Tongue (tissue), 2 donors: ENCODE results near the gene ARHGAP19. TPM values are rescaled to one million over a fixed set of nuclear protein-coding genes. Genes with fewer than 3 reads are reported as not detected.
"Not testable (repeated sequence)": the region's sequence is repeated elsewhere in the genome, so short reads cannot be mapped to it uniquely, and the experiment has no call there.

Experiments
- DNase-seq: peaks from one replicate; pipeline ENCODE4 v3.0.0-alpha.2; 2015
- total RNA-seq: library from RNA; depleted of rRNA; stranded (reverse); fragments of >200 nt; gene quantifications from one replicate; pipeline ENCODE4 v1.2.3, GENCODE V29; 2014

The ARHGAP19 gene
- total RNA-seq, 1 donor from 2014 or later: 20.1 TPM

DNA sequence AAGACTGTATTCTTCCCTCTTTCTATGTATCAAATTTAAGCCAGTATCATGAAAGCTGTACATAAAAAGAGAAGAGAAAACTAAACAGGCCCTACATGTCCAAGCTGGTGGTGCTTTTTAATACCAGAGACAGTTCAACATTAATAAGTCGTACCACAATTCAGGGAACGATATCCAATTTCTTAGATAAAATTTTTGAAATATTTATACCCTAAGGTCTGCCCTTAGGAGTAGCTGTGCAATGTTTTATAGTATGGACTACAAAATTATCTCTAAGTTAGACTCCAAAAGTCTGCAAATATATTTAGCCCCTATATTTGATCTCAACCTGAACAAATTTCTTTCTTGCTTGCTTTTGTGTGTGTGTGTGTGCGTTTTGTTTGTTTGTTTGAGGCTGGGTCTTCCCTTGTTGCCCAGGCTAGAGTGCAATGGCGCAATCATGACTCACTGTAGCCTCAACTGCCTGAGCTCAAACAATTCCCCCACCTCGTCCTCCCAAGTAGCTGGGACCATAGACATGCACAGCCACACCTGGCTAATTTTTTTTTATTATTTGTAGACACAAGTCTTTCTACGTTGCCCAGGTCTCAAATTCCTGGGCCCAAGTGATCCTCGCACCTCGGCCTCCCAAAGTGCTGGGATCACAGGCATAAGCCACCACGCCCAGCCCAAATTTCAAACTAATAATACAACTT, 13.2 kb downstream of the ARHGAP19 start:
- DNase-seq: no peak

DNA sequence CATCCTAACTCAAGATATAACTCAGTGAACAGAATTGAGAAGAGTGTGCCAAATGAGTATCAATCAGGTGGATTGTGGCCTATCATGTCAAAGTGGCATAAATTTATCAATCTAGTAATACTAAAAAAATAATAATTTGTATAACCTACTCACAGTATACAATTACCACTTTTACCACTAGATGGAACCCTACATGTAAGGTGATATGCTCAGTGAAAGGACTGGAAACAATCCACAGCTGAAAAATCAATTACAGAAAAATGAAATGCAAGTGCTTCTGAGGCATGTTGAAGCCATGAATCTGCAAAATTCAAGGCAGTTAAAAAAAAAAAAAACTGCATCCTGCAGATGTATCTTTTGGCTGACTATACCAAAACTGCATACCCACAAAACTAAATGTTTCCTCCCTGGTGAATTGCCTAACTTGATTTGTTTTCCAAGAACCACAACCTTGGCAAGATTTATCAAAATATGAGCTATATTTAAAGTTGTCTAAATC, 13.9 kb downstream of the ARHGAP19 start:
- peak; percentile 92 for DNase-seq

DNA sequence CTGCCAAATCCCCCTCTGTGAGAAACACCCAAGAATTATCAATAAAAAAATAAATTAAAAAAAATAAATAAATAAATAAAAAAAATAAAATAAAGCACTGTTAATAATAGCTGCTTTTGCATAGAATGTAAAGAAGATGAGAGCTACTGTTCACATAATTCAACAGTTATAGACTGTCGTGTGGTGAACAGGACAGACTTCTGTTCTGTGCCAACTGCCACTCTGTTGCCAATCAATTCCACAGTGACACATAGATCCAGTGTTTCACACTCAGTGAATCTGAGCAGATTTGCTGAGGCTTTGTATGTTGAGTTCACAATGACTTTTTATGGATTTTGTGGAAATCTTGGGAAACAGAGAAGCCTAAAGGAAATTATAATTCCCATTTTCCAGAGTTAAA, 14.9 kb downstream of the ARHGAP19 start:
- peak; percentile 12 for DNase-seq

- DNase-seq: no peak
Observed at GRCh38 chr10:97274828-97275227, 17.6 kb downstream of the ARHGAP19 start.

- DNase-seq: no peak
Observed at GRCh38 chr10:97273700-97274099, 18.7 kb downstream of the ARHGAP19 start.

DNA sequence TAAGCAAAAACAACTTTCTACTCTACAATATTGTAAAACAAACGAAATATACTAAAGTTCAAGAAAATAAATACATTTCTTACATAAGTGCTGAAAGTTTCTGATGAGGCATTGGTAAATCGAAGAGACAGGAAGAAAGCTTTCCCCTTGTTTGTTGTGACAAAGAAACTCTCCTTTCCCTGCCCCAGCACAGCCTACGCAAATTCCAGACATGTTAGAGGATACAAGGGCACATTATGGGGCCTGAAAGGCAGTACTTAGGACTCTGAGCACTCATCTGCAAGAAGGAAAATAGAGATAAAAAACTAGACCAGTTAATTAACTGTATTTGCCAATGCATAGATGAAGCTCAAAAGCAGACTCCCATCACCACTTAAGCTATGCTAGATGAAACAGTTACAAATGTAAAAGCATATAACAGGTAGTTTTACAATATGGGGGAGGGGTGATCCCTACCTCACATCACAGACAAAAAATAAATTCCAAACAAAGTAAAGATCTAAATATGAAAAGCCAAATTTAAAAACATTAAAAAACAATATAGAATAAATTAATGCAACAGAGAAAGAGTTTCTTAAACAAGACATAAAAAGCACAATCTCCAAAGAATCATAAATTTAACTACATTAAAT, 21.8 kb downstream of the ARHGAP19 start:
- DNase-seq: no peak

DNA sequence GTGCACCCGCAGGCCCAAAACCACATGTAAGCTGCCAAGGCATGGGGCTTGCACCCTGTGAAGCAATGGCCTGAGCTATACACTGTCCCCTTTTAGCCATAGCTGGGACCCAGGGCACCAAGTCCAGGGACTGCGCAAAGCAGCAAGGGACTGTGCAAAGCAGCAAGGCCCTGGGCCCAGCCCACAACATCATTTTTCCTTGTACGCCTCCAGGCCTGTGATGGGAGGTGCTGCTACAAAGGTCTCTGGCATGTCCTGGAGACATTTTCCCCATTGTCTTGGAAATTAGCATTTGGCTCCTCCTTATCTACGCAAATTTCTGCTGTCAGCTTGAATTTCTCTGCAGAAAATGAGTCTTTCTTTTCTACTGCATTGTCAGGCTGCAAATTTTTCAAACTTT, 24.8 kb downstream of the ARHGAP19 start:
- DNase-seq: no peak

DNA sequence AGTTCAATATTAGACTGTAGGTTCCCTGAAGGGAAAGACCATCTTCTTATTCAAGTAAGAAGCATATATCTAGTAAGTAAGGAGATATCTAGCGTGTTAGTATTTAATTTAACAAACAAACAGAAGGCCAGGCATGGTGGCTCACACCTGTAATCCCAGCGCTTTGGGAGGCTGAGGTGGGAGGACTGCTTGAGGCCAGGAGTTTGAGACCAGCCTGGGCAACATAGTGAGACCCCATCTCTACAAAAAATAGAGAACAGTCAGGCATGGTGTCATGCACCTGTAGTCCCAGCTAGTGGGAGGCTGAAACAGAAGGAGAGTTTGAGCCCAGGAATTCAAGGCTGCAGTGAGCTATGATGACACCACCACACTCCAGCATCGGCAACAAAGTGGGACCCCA, 27.3 kb downstream of the ARHGAP19 start:
- DNase-seq: not testable (repeated sequence)

DNA sequence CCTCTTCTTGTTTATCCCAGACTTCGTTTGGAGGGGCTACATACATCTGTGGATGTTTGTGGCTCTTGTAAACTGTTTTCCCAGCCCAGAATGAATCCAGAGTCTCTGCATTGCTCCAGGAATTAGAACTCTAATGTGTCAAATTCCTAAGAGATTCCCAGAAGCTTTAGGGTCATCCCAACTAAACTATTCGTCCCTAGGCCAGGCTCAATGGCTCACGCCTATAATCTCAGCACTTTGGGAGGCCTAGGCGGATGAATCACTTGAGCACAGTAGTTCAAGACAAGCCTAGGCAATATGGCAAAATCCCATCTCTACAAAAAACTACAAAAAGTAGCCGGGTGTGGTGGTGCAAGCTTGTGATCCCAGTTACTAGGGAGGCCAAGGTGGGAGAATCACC, 28.5 kb downstream of the ARHGAP19 start:
- DNase-seq: no peak

DNA sequence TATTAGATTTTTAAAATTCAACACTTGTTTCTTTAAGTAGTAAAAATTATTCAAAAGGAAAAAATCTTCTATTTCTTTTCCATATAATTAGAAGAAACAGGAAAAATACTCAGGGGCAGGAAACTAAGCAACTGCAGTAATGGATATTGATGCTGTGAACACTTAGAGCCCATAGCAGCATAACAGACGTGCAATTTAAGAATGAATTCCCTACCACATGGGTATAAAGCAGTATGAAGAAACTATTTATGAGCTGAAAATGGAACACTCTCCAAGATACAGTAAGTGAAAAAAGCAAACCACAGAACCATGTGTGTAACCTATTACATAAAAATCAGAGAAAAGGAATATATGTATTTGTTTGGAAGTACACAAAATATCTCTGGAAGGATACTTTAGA, 30.8 kb downstream of the ARHGAP19 start:
- no peak for DNase-seq

DNA sequence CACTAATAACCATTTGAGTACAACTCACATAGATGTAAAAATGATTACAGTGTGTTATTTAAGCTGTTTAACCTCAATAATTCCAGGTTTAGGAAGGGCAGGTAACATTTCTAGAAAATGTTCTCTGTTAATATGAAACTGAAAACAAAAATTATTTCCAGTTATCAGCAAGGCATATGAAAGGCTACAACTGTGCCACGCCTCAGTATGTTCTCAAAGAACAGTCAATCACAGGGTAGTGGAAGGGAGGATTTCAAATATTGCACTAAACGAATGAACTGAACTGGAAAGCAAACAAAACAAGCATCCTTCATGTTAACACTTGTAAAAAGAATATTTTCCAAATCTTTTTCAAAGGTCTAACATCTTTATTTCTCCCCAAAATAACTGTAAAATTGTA, 31.3 kb downstream of the ARHGAP19 start:
- DNase-seq: no peak

DNA sequence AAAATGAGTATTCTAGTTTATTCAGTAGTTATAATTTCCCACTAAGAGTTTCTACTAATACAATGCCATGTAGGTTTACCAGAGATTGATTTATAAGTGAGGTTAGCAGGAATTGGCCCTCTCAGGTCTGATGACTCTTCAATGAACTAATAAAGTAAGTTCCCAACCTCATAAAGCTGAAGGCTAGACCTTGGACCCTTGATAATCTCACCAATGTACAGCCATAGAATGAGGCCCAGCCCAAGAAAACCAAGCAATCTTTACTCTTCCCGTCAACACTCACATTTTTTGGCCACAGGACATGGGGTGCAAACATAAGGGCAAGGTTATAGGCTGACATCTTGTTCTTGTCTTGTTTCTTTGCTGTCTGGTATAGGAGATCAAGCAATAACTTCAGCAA, 33.3 kb downstream of the ARHGAP19 start:
- DNase-seq: no peak

DNA sequence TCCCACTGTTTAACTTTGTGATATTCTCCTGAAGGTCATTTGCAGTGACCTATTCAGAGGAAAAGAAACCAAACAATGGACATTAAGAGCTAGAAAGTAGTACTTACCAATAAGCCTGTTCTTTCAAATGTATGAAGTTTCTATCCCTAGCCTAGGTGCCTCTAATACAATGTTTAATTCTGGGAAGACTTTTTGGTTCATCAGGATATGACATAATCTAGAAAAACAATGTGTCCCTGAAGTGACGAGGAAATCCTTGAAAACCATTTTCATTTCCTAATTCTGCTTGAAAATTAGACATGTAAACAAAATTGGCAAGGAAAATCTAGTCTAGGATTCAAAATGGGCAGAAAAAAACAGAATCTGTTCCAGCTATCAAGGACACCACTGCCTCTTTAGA, 36.1 kb downstream of the ARHGAP19 start:
- DNase-seq: no peak

- no peak for DNase-seq
Observed at GRCh38 chr10:97255512-97256293, 36.7 kb downstream of the ARHGAP19 start.

DNA sequence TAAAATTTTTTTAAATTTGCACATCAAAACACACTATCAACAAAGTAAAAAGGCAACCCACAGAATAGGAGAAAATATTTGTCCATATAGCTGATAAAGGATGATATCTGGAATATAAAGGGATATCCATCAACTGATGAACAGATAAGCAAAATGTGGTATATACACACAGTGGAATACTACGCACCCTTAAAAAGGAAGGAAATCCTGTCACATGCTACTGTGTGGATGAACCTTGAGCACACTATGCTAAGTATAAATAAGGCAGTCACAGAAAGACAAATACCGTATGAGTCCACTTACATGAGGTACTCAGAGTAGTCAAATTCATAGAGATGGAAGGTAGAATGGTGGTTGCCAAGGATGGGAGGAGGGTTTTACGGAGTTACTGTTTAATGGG, 37.7 kb downstream of the ARHGAP19 start:
- DNase-seq: no peak

DNA sequence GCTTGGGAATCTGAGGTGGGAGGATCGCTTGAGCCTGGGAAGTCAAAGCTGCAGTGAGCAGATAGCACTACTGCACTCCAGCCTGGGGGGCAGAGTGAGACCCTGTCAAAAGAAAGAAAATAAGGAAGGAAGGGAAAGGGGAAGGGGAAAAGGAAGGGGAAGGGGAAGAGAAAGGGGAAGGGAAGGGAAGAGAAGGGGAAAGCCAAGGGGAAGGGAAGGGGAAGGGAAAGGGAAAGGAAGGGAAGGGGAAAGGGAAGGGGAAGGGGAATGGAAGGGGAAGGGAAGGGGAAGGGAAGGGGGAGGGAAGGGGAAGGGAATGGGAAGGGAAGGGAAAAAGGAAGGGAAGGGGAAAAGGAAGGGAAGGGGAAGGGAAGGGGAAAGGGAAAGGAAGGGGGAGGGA, 41.5 kb downstream of the ARHGAP19 start:
- DNase-seq: no peak

- peak; percentile 3 for DNase-seq
Observed at GRCh38 chr10:97243836-97244235, 48.6 kb downstream of the ARHGAP19 start.

- no peak for DNase-seq
Observed at GRCh38 chr10:97238855-97239254, 53.6 kb downstream of the ARHGAP19 start.

- no peak for DNase-seq
Observed at GRCh38 chr10:97235353-97235752, 57.1 kb downstream of the ARHGAP19 start.

GRCh38 chr10:97234400-97234799, 58.0 kb downstream of the ARHGAP19 start:
- peak; percentile 59 for DNase-seq

- DNase-seq: no peak
Observed at GRCh38 chr10:97230146-97230545, 62.3 kb downstream of the ARHGAP19 start.

DNA sequence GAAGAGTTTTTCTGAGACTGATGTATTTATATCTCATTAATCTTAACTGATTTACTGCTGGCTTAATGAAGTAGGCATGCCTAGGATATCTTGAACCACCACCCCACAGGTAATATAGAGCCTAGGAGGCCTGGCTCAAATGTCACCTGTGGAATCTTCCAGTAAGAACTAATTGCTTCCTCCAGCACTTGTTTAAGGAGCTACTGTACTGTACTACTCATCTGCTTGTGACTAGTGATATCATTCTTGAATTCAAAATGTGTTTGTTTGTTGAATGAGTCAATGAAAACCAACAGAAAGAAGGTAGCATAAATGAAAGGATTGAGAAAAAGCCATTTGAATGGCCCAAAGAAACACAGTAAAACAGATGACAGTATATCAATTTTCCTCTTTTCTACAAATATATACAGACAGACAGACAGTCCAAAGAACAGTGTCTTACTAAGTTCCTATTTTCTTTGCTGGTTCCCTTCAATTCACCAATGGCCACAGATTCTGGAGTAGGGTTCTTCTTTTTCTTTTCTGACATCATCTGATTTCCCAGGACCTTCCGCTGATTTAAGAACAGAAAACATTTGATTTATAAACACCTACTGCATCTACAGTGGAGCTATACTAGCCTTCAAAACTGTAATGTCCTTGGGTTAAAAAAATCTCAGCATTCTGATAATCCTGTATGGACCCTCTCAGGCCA, 63.0 kb downstream of the ARHGAP19 start:
- no peak for DNase-seq

GRCh38 chr10:97228775-97229157, 63.7 kb downstream of the ARHGAP19 start:
- no peak for DNase-seq
